Motor neuron (in vitro differentiated cells): ENCODE measurements around the gene ATP8B4. TPM values are rescaled to one million over a fixed set of nuclear protein-coding genes. Genes with fewer than 3 reads are reported as not detected.

Source experiments
- ATAC-seq, 8 experiments: fragments of 200-7000 bp; cut with Tn5 transposase; replicated peaks in 6 of 8; 2 replicates each; pipeline ENCODE4 v1.8.0; 2021; ENCODE audit warnings: mild to moderate bottlenecking in 8 of 8, moderate library complexity in 8 of 8
- H3K27ac ChIP-seq, 2 donors: fragments of 250-450 bp; sonication (Bioruptor Pico); 2 replicates each; pipeline ENCODE4 v1.9.0; 2021; ENCODE audit warnings: antibody characterized with exemption in 2 of 2, mild to moderate bottlenecking in 2 of 2, moderate library complexity in 1 of 2
- H3K4me1 ChIP-seq, 2 donors: fragments of 250-450 bp; sonication (Bioruptor Pico); replicated peaks in 1 of 2; 2 replicates each; pipeline ENCODE4 v1.6.1; 2021; ENCODE audit warnings: antibody characterized with exemption in 2 of 2, mild to moderate bottlenecking in 2 of 2, moderate library complexity in 1 of 2
- H3K4me3 ChIP-seq, 5 donors: fragments of 250-450 bp; sonication (Bioruptor Pico); 2 replicates each; pipeline ENCODE4 v1.9.0; 2021; ENCODE audit warnings: antibody characterized with exemption in 5 of 5, mild to moderate bottlenecking in 5 of 5, moderate library complexity in 4 of 5
- WGBS, 10 experiments: fragments of 450-650 bp; shearing (Covaris generic); methylation state at CpG; one replicate each; pipeline ENCODE4 v1.0.0; 2022; 5-methylcytosine and 5-hydroxymethylcytosine counted together
- in situ Hi-C, 9 experiments: fragments of 400-800 bp; cut with MboI; loops; one replicate each; pipeline ENCODE4 v1.15.0; 2021; ENCODE audit warnings: low sequenced_read_pairs in 9 of 9, low pct_unique_long_range_greater_than_20kb in 2 of 9; ENCODE audit not compliant: unreplicated experiment in 9 of 9
- total RNA-seq, 8 experiments: library from RNA; unstranded; fragments of 300-600 nt; gene quantifications; 2 replicates each; pipeline versions ENCODE4 v1.2.3 to v1.2.4, GENCODE V29; 2022

The ATP8B4 gene
- total RNA-seq, 8 experiments from 2014 or later, result 0.22 to 2.2 (median 1.1) TPM

DNA sequence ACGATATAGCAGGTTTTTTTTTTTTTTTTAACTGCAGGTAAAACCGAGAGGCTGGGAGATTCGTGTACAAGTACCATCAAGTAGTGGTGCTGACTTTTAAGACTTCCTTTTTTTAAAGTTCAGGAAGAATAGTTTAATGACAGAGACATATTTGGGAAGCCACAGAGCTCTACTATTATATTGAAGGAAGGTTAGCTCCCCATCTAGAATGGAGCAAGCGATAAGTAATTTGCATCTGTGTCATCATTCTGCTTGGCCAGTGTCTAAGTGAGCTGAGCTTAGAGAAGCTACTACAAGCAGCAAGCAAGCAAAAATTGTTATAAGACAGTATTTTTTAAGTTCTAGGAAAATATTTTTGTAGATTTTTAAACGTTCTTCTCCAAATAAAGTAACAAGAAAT lies 203.2 kb downstream of the ATP8B4 start:
- in situ Hi-C loops, result no loop called here
- 33 to 86% (median 79%) methylated on average over 1 to 5 of the region's 5 CpGs; no CpG with 5 or more reads in 1 of the 10 experiments for WGBS, 10 experiments

DNA sequence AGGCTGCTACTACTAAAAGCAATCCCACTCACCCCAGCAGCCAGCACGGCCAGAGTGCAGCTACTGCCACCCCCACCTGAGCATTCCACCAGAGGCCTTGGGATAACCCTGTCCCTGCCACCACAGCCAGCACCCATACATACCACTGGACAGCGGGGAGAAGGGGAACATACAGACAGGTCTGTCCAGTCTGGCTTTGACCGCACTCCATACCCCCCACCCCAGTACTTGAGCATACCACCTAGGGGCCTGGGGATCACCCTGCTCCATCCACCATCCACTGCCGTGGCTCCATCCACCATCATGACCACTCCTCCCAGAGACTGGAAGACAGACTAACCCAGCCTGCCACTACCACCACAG lies 210.1 kb downstream of the ATP8B4 start:
- in situ Hi-C loops, result no loop called here
- no peak overlapping the region for H3K27ac ChIP-seq
- H3K4me3 ChIP-seq, result no peak overlapping the region
- WGBS, 10 experiments, result 53 to 83% (median 63%) methylated on average over 1 to 3 of the region's 4 CpGs; no CpG with 5 or more reads in 6 of the 10 experiments
- no peak for ATAC-seq
- H3K4me1 ChIP-seq, result no peaks in the 10 kb centered on the region

More for the DNA sequence above, 203.2 kb downstream of the ATP8B4 start:
- H3K4me1 ChIP-seq, result no peaks in the 10 kb centered on the region
- no peak for ATAC-seq
- H3K4me3 ChIP-seq, result no peak overlapping the region
- no peak overlapping the region for H3K27ac ChIP-seq

- H3K27ac ChIP-seq, result no peak overlapping the region
- no peak for ATAC-seq
- no peaks in the 10 kb centered on the region for H3K4me1 ChIP-seq
- H3K4me3 ChIP-seq, result no peak overlapping the region
- 43 to 100% (median 80%) methylated on average over 1 of the region's 2 CpGs; no CpG with 5 or more reads in 3 of the 10 experiments for WGBS, 10 experiments
- in situ Hi-C loops, result no loop called here
Observed at GRCh38 chr15:49908236-49908932, 210.6 kb downstream of the ATP8B4 start.

- Histone ChIP-seq H3K27ac (no peak overlapping the region), H3K4me3 (no peak overlapping the region), H3K4me1 (no peaks in the 10 kb centered on the region)
- 20 to 60% (median 33%) methylated on average over 1 of the region's 1 CpG; no CpG with 5 or more reads in 7 of the 10 experiments for WGBS, 10 experiments
- no peak for ATAC-seq
- in situ Hi-C loops, result no loop called here
Observed at GRCh38 chr15:49906966-49907365, 212.1 kb downstream of the ATP8B4 start.

- H3K4me1 ChIP-seq, result peaks cover 0 to 3% of the 10 kb centered on the region in 2 donors
- no peak overlapping the region for H3K27ac ChIP-seq
- H3K4me3 ChIP-seq, result no peak overlapping the region
- ATAC-seq, result no peak
- in situ Hi-C loops, result no loop called here
Observed at GRCh38 chr15:49905221-49905620, 213.8 kb downstream of the ATP8B4 start.

GRCh38 chr15:49904296-49904695 lies 214.7 kb downstream of the ATP8B4 start:
- H3K27ac ChIP-seq, result no peak overlapping the region
- H3K4me1 ChIP-seq, result peaks cover 0 to 11% of the 10 kb centered on the region in 2 donors
- no peak for ATAC-seq
- in situ Hi-C loops, result no loop called here
- no peak overlapping the region for H3K4me3 ChIP-seq

- in situ Hi-C loops, result no loop called here
- WGBS, 10 experiments, result 26 to 100% (median 60%) methylated on average over 1 to 7 of the region's 7 CpGs; no CpG with 5 or more reads in 1 of the 10 experiments
- H3K4me1 ChIP-seq, result peaks cover 0 to 11% of the 10 kb centered on the region in 2 donors
- no peak overlapping the region for H3K27ac ChIP-seq
- ATAC-seq, result peak in 2 of 8 experiments; percentile 57 to 71
- no peak overlapping the region for H3K4me3 ChIP-seq
Observed at GRCh38 chr15:49902685-49903501, 216.1 kb downstream of the ATP8B4 start.

DNA sequence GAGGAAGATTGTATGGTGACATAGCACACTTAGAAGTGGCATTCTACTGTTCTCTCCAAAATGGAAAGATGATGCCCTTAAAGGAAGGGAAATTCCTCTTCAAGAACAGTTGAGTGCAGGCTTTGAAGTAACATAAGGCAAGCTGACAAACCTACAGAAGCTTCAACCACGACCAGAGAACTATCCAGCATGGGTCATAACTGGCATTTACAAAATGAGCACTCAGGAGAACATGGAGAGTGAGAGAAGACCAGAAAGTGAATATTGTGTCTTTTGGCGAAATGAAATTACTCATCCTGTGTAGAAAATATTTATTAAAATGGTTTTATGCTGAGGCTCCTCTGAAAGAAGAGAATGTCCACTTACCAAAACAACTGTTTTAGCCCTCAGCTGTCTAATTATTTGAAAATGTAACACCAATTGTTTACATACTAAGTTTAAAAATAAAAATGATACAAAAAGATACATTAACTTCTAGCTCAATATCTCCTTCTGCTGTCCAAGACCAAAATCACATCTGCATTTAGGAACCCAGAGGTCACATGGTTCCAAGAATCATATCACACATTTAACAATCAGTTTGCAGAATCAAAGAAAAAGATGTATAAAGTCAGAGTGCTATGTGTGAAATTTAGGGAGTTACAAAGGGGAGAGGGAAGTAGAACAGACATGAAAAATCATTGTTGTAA lies 216.9 kb downstream of the ATP8B4 start:
- in situ Hi-C loops, result no loop called here

DNA sequence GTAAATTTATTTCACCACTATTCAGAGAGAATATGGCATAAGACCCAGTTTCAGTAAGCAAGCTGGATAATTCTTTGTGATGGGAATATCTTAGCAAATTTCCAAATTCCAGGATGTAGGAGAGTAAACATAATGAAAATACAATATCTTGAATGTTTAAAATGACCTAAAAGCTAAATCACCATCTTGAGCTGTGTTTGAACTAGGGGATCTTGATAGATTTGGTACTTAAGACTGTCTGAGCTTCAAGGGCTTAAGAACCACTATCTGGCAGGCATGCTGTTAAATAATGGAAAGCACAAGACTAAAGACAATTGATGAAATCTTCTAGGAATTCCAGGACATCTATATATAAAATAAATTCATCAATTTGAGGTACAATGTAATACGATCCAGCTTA lies 217.7 kb downstream of the ATP8B4 start:
- in situ Hi-C loops, result no loop called here
- Histone ChIP-seq H3K4me3 (no peak overlapping the region), H3K27ac (no peak overlapping the region), H3K4me1 (peaks cover 0 to 11% of the 10 kb centered on the region in 2 donors)
- no peak for ATAC-seq
- WGBS, 10 experiments, result 50 to 100% (median 90%) methylated on average over 1 of the region's 1 CpG; no CpG with 5 or more reads in 1 of the 10 experiments

More for the DNA sequence above, 216.9 kb downstream of the ATP8B4 start:
- Histone ChIP-seq H3K4me1 (peaks cover 0 to 11% of the 10 kb centered on the region in 2 donors), H3K27ac (no peak overlapping the region), H3K4me3 (no peak overlapping the region)
- WGBS, 10 experiments, result 21 to 100% (median 73%) methylated on average over 1 to 2 of the region's 2 CpGs; no CpG with 5 or more reads in 2 of the 10 experiments
- peak in 3 of 8 experiments; percentile 22 to 48 (median 40) for ATAC-seq

GRCh38 chr15:49900903-49901235 lies 218.2 kb downstream of the ATP8B4 start:
- in situ Hi-C loops, result no loop called here
- 58 to 100% (median 89%) methylated on average over 1 of the region's 1 CpG; no CpG with 5 or more reads in 2 of the 10 experiments for WGBS, 10 experiments
- no peak overlapping the region for H3K27ac ChIP-seq
- H3K4me3 ChIP-seq, result no peak overlapping the region
- ATAC-seq, result no peak
- H3K4me1 ChIP-seq, result peaks cover 3 to 11% of the 10 kb centered on the region in 2 donors

GRCh38 chr15:49900006-49900902 lies 218.8 kb downstream of the ATP8B4 start:
- in situ Hi-C loops, result no loop called here
- peak in 3 of 8 experiments; percentile 45 to 87 (median 80) for ATAC-seq
- peaks cover 9 to 16% of the 10 kb centered on the region in 2 donors for H3K4me1 ChIP-seq
- no peak overlapping the region for H3K27ac ChIP-seq
- no peak overlapping the region for H3K4me3 ChIP-seq
- WGBS, 10 experiments, result 14 to 95% (median 68%) methylated on average over 2 to 5 of the region's 5 CpGs

GRCh38 chr15:49898575-49899283 lies 220.3 kb downstream of the ATP8B4 start:
- 72 to 100% (median 98%) methylated on average over 1 to 2 of the region's 2 CpGs; no CpG with 5 or more reads in 2 of the 10 experiments for WGBS, 10 experiments

More at GRCh38 chr15:49898575-49899283, 220.3 kb downstream of the ATP8B4 start:
- Histone ChIP-seq H3K4me1 (peaks cover 11 to 20% of the 10 kb centered on the region in 2 donors), H3K27ac (no peak overlapping the region), H3K4me3 (no peak overlapping the region)
- in situ Hi-C loops, result loop anchor here in 1 of 9 experiments (25.0 kb wide), 1 partner anchor 661 kb away; no protein-coding TSS in a partner anchor
- ATAC-seq, result no peak
